Tibial nerve (tissue), 4 donors: ENCODE measurements around the gene ZIM2. TPM values are rescaled to one million over a fixed set of nuclear protein-coding genes. Genes with fewer than 3 reads are reported as not detected.

Experiments
- DNase-seq, 2 donors: peaks; one replicate each; pipeline ENCODE4 v3.0.0-alpha.2; 2019; ENCODE audit warnings: low spot score in 2 of 2
- H3K27ac ChIP-seq, 4 donors: fragments of 200-600 bp; sonication (generic) in 3 of 4; one replicate each; pipeline ENCODE4 v1.5.1; 2017 to 2019; ENCODE audit warnings: mild to moderate bottlenecking in 1 of 4
- H3K27me3 ChIP-seq, 2 donors: fragments of 200-600 bp; sonication (generic) in 1 of 2; one replicate each; pipeline versions ENCODE4 v1.5.1 to v1.6.0; 2017 to 2019
- H3K36me3 ChIP-seq, 3 donors: fragments of 200-600 bp; sonication (generic); one replicate each; pipeline ENCODE4 v1.5.1; 2018 to 2019
- H3K4me1 ChIP-seq, 4 donors: fragments of 200-600 bp; sonication (generic) in 3 of 4; one replicate each; pipeline ENCODE4 v1.5.1; 2017 to 2019
- H3K4me3 ChIP-seq, 4 donors: fragments of 200-600 bp; sonication (generic) in 3 of 4; one replicate each; pipeline ENCODE4 v1.5.1; 2017 to 2019; ENCODE audit warnings: mild to moderate bottlenecking in 1 of 4, moderate library complexity in 1 of 4
- H3K9me3 ChIP-seq, 4 donors: fragments of 200-600 bp; sonication (generic) in 3 of 4; one replicate each; pipeline ENCODE4 v1.5.1; 2017 to 2019
- EP300 ChIP-seq, 2 donors: sonication (generic); formaldehyde crosslinking; IDR thresholded peaks; one replicate each; pipeline ENCODE4 v1.6.1; 2017; ENCODE audit warnings: antibody characterized with exemption in 2 of 2, mild to moderate bottlenecking in 1 of 2
- POLR2A ChIP-seq, 2 donors: fragments of 450-650 bp; IDR thresholded peaks; one replicate each; pipeline ENCODE4 v1.6.1; 2017; ENCODE audit warnings: antibody characterized with exemption in 2 of 2, mild to moderate bottlenecking in 2 of 2, moderate library complexity in 2 of 2
- WGBS, 2 donors: methylation state at CpG; one replicate each; pipeline ENCODE4 v1.1.5; 2018; 5-methylcytosine and 5-hydroxymethylcytosine counted together
- total RNA-seq, 4 donors: library from RNA; depleted of rRNA; stranded (reverse); fragments of >200 nt; gene quantifications; one replicate each; pipeline ENCODE4 v1.1.0, GENCODE V29; 2016
- TF ChIP-seq, protein P1 (sequence below), 5 experiments: fragments of 200-600 bp in 3 of 5; fragments of 450-650 bp in 2 of 5; sonication (generic) in 3 of 5; IDR thresholded peaks; one replicate each; pipeline ENCODE4 v1.5.1; 2016 to 2019; ENCODE audit warnings: antibody characterized with exemption in 5 of 5, mild to moderate bottlenecking in 3 of 5, moderate library complexity in 2 of 5

Gene ZIM2
- total RNA-seq, 4 donors from 2014 or later = not detected

DNA sequence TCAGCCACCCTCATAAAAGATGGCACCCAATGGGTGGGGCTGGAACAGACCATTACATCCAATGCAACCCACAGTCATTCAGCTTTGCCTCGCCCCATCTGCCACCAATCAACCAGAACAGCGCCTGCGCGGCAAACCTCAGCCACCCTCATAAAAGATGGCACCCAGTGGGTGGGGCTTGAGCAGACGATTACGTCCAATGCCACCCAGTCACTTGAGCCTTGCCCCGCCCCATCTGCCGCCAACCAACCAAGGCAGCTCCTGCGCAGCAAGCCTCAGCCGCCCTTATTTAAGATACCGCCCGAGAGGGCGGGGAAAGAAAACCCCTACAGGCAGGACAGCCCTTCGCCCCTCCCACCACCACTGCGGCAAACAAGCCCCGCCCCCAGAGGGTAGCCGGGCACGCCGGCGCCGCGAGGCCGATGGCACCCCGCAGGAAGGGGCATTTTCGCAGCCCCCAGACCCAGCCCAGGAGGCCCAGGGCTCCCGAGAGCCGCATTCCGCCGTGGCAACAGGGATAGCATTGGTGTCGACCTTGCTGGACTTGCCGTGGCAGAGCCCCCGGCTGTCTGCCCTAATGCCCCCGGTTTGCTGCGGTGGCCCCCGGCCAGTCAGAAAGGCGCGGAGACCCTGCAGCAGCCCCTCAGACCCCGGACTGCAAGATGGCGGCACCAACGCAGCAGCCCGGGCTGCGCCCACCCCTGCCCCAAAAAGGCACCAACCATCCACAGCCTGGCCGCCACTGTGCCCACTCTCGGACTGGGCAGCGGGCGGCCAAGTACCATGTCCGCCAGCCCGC, 675 bp downstream of the ZIM2 start:
- H3K9me3 ChIP-seq = peaks cover 0 to 36% (median 0%) of the 10 kb centered on the region in 4 donors
- peak; percentile 86 to 90 for DNase-seq
- H3K4me1 ChIP-seq = peaks cover 0 to 15% (median 3%) of the 10 kb centered on the region in 4 donors
- no peaks in the 10 kb centered on the region for H3K36me3 ChIP-seq
- peak overlapping the region; percentile 58 to 92 (median 72) for H3K27ac ChIP-seq
- 42 to 65% methylated on average over 17 to 33 of the region's 48 CpGs for WGBS, 2 donors
- H3K27me3 ChIP-seq = no peaks in the 10 kb centered on the region
- peak in 1 of 2 donors; percentile 35 for TF ChIP-seq EP300 (IDR thresholded peaks at IDR 0.05)
- TF ChIP-seq POLR2A (IDR thresholded peaks at IDR 0.05) = no peak
- peak overlapping the region; percentile 33 to 56 (median 44) for H3K4me3 ChIP-seq

DNA sequence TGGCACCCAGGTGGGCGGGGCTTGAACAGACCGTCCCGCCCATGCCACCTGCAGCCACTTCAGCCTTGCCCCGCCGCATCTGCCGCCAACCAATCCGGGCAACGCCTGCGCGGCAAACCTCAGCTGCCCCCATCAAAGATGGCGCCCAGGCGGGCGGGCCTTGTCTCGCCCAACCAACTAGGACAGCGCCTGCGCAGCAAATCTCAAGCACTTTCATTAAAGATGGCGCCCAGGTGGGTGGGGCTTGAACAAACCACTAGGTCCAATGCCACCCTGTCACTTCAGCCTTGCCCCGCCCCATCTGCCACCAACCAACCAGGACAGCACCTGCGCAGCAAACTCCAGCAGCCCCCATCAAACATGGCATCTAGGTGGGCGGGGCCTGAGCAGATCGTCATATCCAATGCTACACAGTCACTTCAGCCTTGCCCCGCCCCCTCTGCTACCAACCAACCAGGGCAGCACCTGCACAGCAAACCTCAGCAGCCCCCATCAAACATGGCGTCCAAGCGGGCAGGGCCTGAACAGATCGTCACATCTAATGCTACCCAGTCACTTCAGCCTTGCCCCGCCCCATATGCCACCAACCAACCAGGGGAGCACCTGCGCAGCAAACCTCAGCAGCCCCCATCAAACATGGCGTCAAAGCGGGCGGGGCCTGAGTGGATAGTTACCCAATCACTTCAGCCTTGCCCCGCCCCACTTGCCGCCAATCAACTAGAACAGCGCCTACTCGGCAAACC, 1.4 kb downstream of the ZIM2 start:
- no peaks in the 10 kb centered on the region for H3K36me3 ChIP-seq
- H3K4me1 ChIP-seq = peaks cover 0 to 15% (median 3%) of the 10 kb centered on the region in 4 donors
- H3K27ac ChIP-seq = peak overlapping the region in 3 of 4 donors; percentile 83 to 92 (median 91)
- peak; percentile 88 to 99 for DNase-seq
- WGBS, 2 donors = 55 to 57% methylated on average over 29 to 33 of the region's 34 CpGs
- H3K27me3 ChIP-seq = no peaks in the 10 kb centered on the region
- peak overlapping the region in 3 of 4 donors; percentile 34 to 56 (median 44) for H3K4me3 ChIP-seq
- peaks cover 0 to 36% (median 0%) of the 10 kb centered on the region in 4 donors for H3K9me3 ChIP-seq
- TF ChIP-seq EP300 (IDR thresholded peaks at IDR 0.05) (peak in 1 of 2 donors; percentile 65), POLR2A (IDR thresholded peaks at IDR 0.05) (no peak)
- TF ChIP-seq, protein P1, sequence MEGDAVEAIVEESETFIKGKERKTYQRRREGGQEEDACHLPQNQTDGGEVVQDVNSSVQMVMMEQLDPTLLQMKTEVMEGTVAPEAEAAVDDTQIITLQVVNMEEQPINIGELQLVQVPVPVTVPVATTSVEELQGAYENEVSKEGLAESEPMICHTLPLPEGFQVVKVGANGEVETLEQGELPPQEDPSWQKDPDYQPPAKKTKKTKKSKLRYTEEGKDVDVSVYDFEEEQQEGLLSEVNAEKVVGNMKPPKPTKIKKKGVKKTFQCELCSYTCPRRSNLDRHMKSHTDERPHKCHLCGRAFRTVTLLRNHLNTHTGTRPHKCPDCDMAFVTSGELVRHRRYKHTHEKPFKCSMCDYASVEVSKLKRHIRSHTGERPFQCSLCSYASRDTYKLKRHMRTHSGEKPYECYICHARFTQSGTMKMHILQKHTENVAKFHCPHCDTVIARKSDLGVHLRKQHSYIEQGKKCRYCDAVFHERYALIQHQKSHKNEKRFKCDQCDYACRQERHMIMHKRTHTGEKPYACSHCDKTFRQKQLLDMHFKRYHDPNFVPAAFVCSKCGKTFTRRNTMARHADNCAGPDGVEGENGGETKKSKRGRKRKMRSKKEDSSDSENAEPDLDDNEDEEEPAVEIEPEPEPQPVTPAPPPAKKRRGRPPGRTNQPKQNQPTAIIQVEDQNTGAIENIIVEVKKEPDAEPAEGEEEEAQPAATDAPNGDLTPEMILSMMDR (IDR thresholded peaks at IDR 0.05) = no peak

DNA sequence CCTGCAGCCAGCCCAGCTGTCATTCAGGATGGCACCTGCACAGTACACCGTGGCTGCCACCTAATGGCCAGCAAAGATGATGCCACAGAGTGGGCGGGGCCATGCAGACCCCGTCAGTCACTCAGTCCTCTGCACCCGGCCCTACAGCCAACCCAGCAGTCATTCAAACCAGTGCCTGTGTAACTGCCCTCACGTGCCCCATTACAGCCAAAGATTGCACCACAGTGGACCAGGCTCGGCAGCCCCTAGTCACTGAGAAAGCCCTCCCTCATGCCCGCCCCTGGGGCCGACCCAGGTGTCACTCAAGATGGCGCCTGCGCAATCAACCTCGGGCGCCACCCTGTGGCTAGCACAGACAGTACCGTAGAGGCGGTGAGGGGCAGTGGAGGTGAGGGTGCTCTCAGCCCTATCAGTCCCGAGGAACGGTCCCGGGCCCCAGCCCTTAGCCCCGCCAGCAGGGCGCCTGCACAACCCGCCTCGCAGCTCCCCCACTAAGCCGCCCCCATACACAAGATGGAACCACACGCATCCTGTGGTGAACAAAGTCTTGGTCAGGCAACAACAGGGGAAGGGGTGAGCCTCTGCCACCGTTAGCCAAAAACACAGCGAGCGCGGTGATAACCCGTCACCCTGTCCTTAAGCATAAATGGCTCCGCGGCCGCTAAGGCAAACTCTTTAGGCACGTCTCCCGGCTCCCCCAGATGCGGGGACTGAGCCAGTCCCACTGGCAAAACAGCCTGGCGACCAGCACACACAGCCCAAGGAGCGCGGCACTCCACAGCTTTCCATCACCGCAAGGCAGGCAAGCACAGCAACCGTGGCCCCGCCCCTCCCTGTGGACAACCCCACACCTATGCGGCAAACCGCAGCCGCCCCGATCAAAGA, 2.3 kb downstream of the ZIM2 start:
- TF ChIP-seq, protein P1 (IDR thresholded peaks at IDR 0.05) = peak; percentile 6 to 71 (median 51)
- TF ChIP-seq POLR2A (IDR thresholded peaks at IDR 0.05) = peak in 1 of 2 donors; percentile 49
- no peak for TF ChIP-seq EP300 (IDR thresholded peaks at IDR 0.05)
- DNase-seq = peak; percentile 37 to 50

DNA sequence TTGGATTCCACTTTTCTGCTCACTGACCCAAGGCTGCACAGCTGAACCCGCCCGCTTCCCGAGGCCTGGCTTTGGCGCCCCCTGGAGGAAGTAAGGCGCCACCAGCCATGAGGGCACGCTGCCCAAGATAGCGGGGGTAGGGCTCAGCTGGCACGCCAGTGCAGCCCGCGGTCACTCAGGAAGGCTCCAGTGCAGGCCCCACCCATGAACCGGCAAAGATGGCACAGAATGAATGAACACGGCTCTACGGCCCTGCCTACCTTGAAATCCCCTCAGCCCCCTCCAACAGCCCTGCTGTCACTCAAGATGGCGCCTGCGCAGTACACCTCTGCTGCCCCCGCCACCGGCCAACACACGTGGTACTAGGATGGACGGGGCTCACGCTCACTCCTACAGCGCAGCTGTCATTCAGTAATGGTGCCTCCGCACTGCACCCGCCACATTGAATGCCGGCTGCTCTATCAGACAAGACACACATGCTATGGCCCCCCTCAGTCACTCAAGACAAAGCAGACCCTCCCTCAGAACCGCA, 3.0 kb downstream of the ZIM2 start:
- Histone ChIP-seq H3K27me3 (no peaks in the 10 kb centered on the region), H3K36me3 (peaks cover 0 to 6% (median 0%) of the 10 kb centered on the region in 3 donors), H3K4me3 (peak overlapping the region; percentile 34 to 55 (median 42)), H3K9me3 (peaks cover 0 to 36% (median 0%) of the 10 kb centered on the region in 4 donors), H3K27ac (peak overlapping the region; percentile 78 to 92 (median 87)), H3K4me1 (peaks cover 0 to 15% (median 3%) of the 10 kb centered on the region in 4 donors)
- 57% methylated on average over 23 to 25 of the region's 25 CpGs for WGBS, 2 donors
- DNase-seq = peak; percentile 45 to 46
- TF ChIP-seq EP300 (IDR thresholded peaks at IDR 0.05) (peak in 1 of 2 donors; percentile 22), POLR2A (IDR thresholded peaks at IDR 0.05) (no peak)
- TF ChIP-seq, protein P1 (IDR thresholded peaks at IDR 0.05) = peak; percentile 16 to 68 (median 57)

More for the DNA sequence above, 2.3 kb downstream of the ZIM2 start:
- WGBS, 2 donors = 32 to 57% methylated on average over 24 to 34 of the region's 44 CpGs
- Histone ChIP-seq H3K27ac (peak overlapping the region; percentile 78 to 92 (median 87)), H3K36me3 (no peaks in the 10 kb centered on the region), H3K4me3 (peak overlapping the region; percentile 34 to 55 (median 42)), H3K4me1 (peaks cover 0 to 15% (median 3%) of the 10 kb centered on the region in 4 donors), H3K27me3 (no peaks in the 10 kb centered on the region), H3K9me3 (peaks cover 0 to 36% (median 0%) of the 10 kb centered on the region in 4 donors)
